GM18505 (cell line): Measurements from ENCODE around the gene LTBP4.

ENCODE experiments used
- ATAC-seq: cut with Tn5 transposase; IDR thresholded peaks from one replicate; pipeline ENCODE4 v1.9.1; 2021; ENCODE audit not compliant: unreplicated experiment
- POLR2A ChIP-seq: IDR thresholded peaks from 4 replicates; pipeline ENCODE4 v1.6.1; 2011; ENCODE audit warnings: borderline replicate concordance; ENCODE audit not compliant: insufficient read depth, insufficient read length; ENCODE audit errors: extremely low read depth

Gene LTBP4

DNA sequence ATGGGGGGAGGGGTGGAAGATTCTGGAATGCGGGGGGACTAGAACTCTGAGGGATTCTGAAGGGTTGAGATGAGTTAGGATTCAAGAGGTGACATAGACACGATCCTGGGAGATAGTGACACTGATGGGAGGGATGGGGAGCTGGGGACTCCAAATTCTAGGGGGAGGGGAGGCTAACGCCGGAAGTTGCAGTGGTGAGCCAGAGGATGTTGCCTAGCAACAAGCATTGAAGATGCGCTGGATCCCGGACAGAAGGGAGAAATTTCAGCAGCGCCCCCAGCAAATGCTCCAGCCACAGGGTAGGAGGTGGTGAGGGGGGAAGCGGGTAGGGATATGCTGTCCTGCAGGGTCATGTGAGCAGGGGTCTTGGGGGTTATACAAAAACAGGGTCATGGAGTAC, 6.9 kb upstream of the LTBP4 start:
- ATAC-seq = no peak
- TF ChIP-seq POLR2A = no peak

DNA sequence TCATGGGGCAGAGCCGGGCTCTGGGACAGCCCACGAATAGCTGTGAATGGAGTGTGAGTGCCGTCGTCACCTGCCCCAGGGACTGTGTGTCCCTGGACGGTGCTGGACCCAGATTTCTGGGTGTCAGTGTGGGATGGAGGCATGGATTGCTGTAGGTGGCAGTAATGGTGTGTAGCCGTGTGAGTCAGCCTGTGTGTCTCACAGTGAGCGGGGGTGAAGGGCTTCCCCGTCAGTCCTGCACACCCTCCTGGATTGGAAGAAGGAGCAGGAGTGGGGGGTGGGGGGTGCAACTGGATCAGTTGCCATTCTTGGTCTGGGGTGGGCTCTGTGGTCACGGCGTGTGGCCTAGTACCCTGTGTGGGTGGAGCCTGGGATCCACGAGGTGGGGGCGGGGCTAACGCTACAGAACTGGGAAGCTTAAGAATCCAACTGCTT, 6.5 kb upstream of the LTBP4 start:
- ATAC-seq = no peak
- no peak for TF ChIP-seq POLR2A

DNA sequence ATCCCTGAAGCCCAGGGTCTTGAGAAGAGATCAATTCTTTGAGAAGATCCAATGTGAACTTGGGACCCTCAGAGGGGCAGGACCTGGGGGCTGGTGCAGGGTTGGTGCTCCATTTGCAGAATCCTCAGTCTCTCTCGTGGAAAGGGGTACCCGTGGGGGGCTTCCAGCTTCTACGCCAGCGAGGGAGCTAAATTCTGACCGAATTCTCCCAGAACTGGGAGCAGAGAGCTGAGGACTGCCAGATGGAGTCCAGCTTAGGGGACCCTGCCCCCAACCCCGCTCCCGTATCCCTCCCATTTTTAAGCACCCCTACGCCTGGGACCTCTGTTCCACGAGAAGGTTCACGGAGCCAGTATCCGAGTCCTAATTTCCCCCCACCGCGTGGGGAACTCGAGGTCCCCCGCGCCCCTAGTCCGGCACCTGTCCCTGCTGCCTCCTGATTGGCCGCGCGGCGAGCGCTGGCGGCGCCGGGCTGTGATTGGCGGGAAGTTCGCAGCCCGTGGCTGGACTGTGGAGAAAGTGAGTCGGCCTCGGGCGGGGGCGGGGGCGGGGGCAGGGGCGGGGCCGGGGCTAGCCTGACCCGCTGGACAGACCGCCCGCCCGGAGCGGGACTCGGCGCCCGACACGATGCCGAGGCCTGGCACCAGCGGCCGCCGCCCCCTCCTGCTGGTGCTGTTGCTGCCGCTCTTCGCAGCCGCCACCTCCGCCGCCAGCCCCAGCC, 4.4 kb upstream of the LTBP4 start:
- no peak for TF ChIP-seq POLR2A
- no peak for ATAC-seq

DNA sequence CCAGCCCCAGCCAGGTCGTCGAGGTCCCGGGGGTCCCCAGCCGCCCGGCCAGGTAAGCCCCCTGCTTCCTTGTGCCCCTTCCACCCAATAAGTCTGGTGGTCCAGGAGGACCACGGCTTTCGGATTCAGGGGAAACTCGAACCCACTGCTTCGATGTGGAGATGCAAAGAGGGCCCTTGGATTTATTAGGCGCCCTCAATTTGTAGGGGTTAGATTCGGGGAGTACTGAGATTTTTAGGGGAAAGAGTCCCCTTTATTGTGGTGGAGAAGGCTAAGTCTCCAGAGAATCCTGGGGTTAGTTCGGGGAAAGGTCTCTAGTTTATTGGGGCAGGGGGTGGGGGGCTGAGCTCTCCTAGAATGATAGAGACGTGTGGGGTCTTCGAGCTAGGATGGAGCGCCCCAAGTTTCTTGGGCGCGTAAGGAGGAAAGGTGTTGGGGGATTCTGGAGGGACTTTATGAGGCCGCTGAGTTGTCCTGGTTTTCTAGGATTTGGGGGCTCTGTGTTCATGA, 3.8 kb upstream of the LTBP4 start:
- TF ChIP-seq POLR2A = no peak
- ATAC-seq = no peak

DNA sequence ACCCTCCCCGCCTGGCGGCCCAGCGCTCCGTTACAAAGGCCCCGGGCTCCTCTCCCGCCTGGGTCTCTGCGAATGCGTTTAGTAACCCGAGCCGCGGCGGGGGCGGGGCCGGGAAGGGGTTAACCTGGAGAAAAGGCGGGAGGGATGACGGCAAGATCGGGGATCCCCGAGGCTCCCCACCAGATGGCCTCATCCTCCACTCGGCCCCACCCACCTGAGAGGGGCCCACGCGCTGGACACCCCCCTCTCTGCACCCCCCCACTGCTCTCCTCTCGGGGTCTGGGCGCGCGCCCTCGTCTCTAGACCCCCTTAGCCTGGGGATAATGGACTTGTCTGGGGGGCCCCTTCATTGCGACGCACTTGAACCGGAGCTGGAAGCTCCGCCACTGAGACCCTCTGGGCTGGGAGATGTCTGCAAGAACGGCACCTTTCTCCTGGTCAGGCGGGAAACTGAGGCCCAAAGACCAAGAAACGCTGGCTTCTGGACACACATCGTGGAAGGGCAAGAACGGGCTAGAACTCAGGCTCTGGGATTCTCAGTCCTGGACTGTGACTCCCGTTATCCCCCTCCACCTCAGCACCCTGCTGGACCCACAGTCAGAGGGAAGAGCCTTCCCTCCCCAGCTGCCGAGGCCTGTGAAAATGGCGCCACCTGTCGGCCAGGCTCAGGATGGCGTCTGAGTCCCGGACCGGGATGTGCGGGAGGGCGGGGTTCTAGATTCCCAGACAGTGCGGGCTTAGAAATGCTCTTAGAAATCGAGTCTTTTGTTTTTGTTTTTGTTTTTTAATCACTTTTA, 2.9 kb upstream of the LTBP4 start:
- no peak for TF ChIP-seq POLR2A
- ATAC-seq = no peak

DNA sequence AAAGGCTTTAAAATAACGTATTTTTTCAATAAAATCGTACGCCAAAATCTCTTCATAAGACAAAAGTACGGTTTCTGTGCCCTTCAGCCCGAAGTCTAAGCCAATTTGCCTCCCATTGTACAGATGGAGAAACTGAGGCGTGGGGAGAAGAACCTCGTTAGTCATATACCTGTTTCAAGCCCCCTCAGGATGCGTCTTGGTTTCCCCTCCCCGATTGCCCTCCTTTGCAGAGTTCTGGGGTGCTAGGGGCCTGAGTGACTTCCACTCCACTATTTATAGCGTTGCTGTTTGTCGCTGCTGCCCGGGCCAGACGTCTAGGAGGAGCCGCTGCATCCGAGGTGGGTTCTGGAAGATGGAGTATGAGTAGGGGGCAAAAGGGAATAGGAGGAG, 2.3 kb upstream of the LTBP4 start:
- no peak for TF ChIP-seq POLR2A
- no peak for ATAC-seq

DNA sequence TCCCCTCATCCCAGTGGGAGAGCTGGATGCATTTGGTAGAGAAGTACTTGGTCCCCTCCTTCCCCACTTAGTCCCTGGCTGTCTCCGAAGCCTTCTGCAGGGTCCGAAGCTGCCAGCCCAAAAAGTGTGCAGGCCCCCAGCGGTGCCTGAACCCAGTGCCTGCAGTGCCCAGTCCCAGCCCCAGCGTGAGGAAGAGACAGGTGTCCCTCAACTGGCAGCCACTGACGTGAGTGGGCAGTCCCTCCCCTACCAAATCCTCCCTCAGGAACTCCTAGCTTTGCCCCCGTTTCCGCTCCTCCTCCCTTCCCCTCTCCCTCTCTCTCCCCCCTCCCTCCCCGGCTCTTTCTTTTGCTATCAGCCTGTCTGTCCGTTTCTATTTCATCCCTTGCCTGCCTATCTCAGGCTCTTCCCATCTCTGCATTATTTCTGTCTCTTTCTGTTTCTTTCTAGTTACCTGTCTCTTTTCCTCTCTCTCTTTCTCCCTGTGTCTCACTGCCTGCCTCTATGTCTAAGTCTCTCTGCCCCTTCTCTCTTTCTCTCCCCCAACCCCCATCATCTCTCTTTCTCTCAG, 1.8 kb upstream of the LTBP4 start:
- no peak for ATAC-seq
- no peak for TF ChIP-seq POLR2A

DNA sequence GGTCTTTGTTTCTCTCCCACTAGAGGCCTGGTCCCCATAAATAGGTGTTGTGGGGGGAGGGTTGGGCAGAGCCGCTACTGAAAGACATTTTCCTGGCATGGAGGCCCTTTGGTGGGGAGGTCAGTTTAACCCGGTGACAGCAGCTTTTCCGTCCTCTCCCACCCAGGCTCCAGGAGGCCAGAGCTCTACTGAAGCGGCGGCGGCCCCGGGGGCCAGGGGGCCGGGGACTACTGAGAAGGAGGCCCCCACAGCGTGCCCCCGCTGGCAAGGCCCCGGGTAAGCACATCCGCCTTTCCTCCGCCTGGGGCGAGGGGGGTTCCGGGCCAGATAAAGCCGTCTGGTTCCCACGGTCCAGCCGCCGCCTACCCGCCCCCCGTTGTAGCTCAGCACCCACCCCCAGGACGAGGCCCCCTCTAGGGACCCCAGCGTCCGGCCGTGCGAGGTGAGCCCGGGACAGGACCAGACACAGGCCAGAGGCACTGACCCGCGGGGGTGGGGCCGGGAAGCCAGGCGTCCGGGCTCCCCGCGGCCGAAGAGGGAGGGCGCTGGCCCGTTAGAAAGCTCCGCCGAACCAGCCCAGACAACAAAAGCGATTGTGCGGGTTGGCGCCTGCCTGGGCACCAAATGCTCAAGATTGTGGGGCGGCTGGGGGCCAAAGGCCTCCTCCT, 1.1 kb upstream of the LTBP4 start:
- ATAC-seq = no peak
- no peak for TF ChIP-seq POLR2A

DNA sequence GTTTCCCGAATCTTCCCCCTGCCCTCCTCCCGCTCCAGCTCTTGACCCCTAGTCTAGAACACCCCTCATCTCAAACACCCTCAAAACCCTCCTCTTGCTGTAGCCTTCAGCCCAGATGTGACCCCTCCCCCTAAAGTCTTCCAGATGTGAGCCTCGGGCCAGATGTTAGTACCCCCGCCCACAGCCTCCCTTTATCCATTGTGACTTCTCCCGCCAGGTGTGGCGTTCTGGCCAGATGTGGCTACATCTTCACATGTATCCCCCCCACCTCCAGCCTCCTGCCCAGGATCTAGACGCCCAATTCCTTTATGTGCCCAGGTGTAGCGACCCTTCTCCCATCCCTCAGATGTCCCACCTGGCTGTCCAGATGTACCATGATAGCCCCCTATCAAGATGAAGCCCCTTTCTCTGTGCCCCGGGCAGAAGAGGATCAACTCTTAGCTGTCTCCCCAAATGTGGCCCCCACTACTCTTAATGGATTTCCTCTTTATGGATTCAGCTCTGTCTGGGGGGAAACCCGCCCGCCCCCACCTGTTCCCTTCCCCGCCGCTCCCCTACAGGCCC, 517 bp upstream of the LTBP4 start:
- no peak for ATAC-seq
- TF ChIP-seq POLR2A = no peak

DNA sequence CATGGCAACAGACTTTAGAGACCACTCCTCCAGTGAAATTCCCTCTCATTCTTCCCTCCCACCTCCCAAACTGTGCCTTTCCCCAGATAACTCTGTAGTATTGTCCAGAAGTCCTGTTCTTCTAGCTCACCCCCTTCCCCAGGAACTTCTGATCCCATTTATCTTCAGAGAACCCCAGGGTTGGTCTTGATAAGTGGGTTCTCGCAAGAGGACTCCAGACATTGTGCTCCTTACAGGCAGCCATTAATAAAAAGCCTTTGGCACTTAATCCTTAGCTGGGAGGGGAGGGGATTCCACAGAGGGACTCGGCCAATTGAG, 1.9 kb downstream of the LTBP4 start:
- ATAC-seq = no peak
- TF ChIP-seq POLR2A = no peak

DNA sequence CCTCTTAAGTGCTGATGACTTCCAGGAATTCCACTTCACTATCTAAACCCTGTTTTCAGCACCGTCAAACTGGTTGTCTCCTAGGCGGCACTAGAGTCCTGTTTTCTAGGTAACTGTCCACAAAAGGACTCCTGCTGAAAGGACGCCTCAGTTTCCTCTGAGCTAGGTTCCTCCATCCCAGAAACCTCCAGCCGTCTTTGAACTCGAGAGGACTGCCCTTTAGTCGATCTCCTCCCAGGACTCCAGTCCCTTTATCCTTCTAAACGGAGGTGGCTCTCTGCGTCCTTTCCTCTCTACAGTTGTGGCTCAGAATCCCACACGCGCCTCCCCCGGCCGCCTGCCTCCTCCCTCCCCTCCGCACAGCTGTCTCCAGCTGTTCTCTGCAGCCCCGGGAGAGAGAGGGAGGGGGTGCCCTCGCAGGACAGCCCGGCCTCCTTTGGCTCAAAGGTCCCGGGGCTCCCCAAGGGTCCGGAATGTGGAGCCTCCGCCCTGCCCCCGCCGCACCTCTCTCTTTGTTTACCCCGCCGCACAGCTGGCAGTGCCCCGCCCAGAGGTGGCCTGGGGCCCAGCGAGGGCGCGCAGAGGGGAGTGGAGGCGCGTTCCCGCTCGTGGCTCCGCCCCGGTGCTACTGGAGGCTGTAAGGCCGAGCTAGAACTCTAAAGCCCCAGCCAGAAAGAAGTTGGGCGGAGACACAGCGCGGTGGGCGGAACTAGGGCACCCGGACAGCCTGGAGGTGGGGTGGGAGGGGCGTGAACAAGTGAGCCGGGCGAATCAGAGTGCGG, 2.4 kb downstream of the LTBP4 start:
- TF ChIP-seq POLR2A = no peak
- peak; percentile 55 for ATAC-seq

DNA sequence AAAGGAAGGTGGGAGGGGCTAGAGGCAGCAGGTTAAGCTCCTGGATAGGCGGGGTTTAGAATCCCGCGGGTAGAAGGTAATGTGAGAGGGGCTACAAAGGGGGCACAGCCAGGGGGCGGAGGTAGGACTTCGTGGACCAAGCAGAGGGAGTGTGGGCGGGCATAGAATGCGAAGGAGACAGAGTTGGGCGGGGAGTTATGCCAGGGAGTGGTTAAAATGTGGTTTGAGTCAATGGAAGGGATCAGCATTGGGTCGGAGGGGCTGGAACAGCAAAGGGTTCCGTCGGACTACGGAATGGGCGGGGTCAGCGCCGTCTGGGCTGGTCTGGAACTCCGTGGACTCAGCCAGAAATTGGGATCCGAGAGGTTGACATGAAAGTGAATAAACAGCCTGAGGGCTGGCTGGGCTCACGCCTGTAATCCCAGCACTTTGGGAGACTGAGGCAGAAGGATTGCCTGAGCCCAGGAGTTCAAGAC, 3.0 kb downstream of the LTBP4 start:
- TF ChIP-seq POLR2A = no peak
- ATAC-seq = no peak
